Urothelium cell line (cell line): Measurements from ENCODE around the gene SDR9C7.
A peak's percentile ranks its signal among the peaks of the same experiment; 100 is the strongest.
"Not testable (repeated sequence)": the region's sequence is repeated elsewhere in the genome, so short reads cannot be mapped to it uniquely, and the experiment has no call there.

Experiments
- DNase-seq: peaks from one replicate; pipeline ENCODE4 v3.0.0; 2011; ENCODE audit warnings: low spot score, mixed read lengths
- FAIRE-seq: peaks from 2 replicates; lab custom pipeline; 2011; peaks lifted over from hg19 to GRCh38; lab: Jason Lieb, UNC

Gene SDR9C7

DNA sequence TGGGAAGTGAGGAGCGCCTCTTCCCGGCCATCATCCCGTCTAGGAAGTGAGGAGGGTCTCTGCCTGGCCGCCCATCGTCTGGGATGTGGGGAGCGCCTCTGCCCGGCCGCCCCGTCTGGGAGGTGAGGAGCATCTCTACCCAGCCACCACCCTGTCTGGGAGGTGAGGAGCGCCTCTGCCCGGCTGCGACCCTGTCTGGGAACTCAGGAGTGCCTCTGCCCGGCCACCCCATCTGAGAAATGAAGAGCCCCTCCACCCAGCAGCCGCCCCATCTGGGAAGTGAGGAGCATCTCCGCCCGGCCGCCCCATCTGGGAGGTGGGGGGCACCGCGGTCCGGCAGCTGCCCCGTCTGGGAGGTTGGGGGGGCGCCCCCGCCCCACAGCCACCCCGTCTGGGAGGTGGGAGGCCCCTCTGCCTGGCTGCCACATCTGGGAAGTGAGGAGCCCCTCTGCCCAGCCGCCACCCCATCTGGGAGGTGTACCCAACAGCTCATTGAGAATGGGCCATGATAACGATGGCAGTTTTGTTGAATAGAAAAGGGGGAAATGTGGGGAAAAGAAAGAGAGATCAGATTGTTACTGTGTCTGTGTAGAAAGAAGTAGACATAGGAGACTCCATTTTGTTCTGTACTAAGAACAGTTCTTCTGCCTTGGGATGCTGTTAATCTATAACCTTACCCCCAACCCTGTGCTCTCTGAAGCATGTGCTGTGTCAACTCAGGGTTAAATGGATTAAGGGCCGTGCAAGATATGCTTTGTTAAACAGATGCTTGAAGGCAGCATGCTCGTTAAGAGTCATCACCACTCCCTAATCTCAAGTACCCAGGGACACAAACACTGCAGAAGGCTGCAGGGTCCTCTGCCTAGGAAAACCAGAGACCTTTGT, 54.7 kb downstream of the SDR9C7 start:
- not testable (repeated sequence) for DNase-seq

DNA sequence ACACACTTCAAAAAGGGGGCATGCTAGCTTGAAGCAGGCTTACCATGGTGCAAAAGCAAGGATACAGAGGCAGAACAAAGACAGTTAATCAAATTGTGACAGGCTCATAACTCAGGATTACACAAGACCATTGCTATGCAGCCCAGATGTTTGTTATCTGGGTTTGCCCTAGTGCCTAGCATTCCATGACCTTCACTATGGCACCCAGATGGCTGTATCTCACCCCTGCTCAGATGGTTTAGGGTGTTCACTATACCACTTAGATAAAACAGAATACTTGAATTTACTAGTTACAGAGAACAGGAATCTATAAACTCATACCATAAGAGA, 56.2 kb downstream of the SDR9C7 start:
- FAIRE-seq = no peak
- peak; percentile 57 for DNase-seq

More for the DNA sequence above, 54.7 kb downstream of the SDR9C7 start:
- not testable (repeated sequence) for FAIRE-seq

DNA sequence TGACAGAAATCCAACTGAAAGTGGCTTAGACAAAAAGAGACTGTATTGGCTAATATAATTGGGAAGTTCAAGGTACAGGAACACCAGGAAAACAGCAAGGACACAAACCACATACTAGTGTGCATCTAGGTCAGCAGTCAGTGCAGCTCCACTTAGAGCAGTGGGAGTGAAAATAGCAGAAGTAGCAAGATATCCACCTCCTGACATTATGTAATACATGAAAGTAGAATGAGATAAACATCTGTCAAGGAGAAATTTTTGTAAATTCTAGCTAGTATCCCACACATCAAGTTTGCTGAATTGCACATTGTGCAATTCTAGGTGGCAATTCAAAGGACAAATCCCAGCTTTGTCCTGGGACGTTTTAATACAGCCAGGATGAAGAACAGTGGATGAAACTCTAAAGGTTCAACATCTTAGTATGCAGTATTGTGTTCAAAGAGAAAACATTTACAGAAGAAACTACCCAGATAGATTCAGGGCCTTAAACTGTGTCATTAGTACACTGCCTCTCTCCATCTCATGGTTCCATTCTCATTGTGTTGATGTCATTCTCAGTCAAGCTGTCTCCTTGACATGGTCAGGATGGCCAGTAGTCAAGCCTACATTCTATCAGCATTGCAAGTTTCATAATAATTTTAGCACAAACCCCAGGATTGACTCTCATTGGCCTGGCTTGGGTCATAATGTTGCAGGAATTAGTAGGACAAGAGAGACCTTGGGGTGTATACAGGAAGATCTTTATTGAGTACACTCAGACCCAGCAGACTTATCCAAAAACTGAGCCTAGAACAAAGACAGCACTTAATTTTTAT, 56.8 kb downstream of the SDR9C7 start:
- no peak for FAIRE-seq

DNA sequence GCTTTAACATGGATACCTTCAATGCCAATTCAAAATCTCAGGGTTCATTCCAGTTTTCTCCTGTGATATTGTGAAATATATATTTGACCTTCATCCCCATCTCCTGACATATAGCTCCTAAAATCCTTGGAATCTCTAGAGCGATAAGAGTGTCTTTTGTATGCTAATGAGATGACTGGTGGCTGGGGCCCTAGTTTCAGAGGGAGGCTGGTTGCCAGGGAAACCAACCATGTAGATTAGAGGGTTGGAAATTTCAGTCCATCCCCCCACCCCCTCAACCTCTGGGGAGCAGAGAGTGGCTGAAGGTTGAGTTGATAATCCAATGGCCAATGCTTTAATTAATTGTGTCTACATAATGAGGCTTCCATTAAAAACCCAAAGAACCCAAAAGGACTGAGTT, 59.4 kb downstream of the SDR9C7 start:
- FAIRE-seq (no peak), DNase-seq (no peak)

More for the DNA sequence above, 56.8 kb downstream of the SDR9C7 start:
- no peak for DNase-seq

DNA sequence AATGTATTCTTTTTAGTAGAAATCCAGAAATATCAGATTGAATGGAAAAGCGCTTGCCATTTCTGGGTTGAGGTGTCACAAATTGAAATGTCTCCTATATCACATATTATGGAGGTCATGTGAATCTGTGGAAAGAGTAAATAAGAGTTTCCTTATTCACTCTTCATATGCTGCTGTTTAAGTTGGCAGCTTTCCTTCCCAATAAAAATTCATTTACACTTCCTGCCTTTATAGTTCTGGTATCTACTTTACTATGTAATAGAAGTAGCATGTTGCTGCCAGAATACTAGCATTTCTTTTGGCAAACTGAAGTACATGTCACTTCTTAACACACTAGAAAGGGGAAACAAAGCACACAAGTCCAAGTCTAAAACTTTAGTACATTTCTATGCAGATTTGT, 60.8 kb downstream of the SDR9C7 start:
- FAIRE-seq (no peak), DNase-seq (no peak)
